ENCODE results near the gene RBPJ.

Gene RBPJ

DNA sequence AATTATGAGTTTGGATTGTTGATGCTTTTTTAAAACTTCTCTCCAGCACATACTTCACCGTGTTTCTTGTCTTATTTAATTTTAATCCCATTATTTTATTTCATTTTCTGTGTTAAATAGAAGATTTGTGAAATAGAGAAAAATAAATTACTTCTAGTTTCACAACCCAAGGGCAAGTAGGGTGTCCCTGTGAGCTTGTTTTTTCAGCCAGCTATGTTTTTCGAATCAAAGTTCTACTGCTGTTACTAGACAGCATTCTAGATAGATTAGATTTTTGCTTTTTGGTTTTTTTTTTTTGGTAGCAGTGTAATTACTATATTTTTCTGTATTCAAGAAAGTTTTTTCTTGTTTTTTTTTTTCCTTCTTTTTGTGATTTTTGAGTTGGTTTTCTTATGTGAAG, 59.9 kb downstream of the RBPJ start:
- Histone ChIP-seq H3K27ac (ENCODE audit: poor library complexity, severe bottlenecking) (no peak overlapping the region), H3K4me1 (ENCODE audit: insufficient read depth, poor library complexity, severe bottlenecking) (no peaks in the 10 kb centered on the region), H3K4me3 (ENCODE audit: severe bottlenecking) (no peak overlapping the region), H3K36me3 (ENCODE audit: low read depth) (no peaks in the 10 kb centered on the region), H3K9me3 (ENCODE audit: severe bottlenecking) (no peaks in the 10 kb centered on the region), H3K27me3 (ENCODE audit: insufficient read depth, poor library complexity, severe bottlenecking) (no peaks in the 10 kb centered on the region)
- ATAC-seq (ENCODE audit: low read depth), result no peak
- DNase-seq (ENCODE audit: low spot score), result no peak
- TF ChIP-seq, protein P1, sequence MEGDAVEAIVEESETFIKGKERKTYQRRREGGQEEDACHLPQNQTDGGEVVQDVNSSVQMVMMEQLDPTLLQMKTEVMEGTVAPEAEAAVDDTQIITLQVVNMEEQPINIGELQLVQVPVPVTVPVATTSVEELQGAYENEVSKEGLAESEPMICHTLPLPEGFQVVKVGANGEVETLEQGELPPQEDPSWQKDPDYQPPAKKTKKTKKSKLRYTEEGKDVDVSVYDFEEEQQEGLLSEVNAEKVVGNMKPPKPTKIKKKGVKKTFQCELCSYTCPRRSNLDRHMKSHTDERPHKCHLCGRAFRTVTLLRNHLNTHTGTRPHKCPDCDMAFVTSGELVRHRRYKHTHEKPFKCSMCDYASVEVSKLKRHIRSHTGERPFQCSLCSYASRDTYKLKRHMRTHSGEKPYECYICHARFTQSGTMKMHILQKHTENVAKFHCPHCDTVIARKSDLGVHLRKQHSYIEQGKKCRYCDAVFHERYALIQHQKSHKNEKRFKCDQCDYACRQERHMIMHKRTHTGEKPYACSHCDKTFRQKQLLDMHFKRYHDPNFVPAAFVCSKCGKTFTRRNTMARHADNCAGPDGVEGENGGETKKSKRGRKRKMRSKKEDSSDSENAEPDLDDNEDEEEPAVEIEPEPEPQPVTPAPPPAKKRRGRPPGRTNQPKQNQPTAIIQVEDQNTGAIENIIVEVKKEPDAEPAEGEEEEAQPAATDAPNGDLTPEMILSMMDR (IDR thresholded peaks at IDR 0.05; ENCODE audit: poor library complexity, severe bottlenecking), result no peak

DNA sequence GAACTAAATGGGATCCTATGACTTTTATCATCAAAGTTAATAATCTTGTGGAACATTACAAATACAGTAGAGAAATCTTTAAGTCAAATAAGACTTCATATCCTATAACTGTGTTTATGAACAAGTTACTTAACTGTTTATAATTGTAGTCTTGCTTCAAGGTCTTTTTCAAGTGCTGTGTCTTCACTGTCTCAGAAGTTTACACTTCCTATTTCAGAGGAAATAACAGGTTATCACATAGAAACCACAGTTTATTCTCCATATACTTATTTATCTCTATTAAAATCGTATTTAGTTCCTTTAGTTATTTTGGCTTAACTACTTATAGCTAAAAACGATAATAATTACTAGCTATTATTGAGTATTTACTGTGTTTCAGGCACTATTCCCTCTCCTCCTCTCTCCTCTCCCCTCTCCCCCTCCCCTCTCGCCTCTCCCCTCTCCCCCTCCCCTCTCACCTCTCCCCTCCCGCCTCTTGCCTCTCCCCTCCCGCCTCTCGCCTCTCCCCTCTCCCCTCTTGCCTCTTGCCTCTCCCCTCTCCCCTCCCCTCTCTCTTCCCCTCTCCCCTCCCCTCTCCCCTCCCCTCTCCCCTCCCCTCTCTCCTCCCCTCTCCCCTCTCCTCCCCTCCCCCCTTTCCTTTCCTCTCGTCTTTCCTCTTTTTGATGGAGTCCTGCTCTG, 63.7 kb downstream of the RBPJ start:
- Histone ChIP-seq H3K9me3 (ENCODE audit: severe bottlenecking) (no peaks in the 10 kb centered on the region), H3K4me1 (ENCODE audit: insufficient read depth, poor library complexity, severe bottlenecking) (no peaks in the 10 kb centered on the region), H3K27me3 (ENCODE audit: insufficient read depth, poor library complexity, severe bottlenecking) (no peaks in the 10 kb centered on the region), H3K36me3 (ENCODE audit: low read depth) (peaks cover 30% of the 10 kb centered on the region), H3K4me3 (ENCODE audit: severe bottlenecking) (no peak overlapping the region), H3K27ac (ENCODE audit: poor library complexity, severe bottlenecking) (no peak overlapping the region)
- TF ChIP-seq, protein P1 (IDR thresholded peaks at IDR 0.05; ENCODE audit: poor library complexity, severe bottlenecking), result no peak
- DNase-seq (ENCODE audit: low spot score), result no peak
- ATAC-seq (ENCODE audit: low read depth), result no peak

DNA sequence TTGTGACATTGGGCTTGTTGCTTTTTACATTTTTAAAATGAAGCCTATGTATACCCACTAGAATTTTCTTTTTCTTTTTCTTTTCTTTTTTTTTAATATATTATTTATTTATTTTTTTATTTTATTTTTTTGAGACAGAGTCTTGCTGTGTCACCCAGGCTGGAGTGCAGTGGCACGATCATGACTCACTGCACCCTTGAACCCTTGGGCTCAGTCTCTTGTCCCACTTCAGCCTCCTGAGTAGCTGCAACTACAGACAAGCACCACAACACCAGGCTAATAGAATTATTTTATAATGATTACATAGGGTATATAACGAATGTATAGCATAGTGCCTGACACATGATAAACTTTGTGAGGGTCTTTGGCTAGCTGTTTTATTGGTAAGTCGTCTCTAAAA, 64.9 kb downstream of the RBPJ start:
- no peak for DNase-seq (ENCODE audit: low spot score)
- Histone ChIP-seq H3K9me3 (ENCODE audit: severe bottlenecking) (no peaks in the 10 kb centered on the region), H3K27ac (ENCODE audit: poor library complexity, severe bottlenecking) (no peak overlapping the region), H3K4me3 (ENCODE audit: severe bottlenecking) (no peak overlapping the region), H3K36me3 (ENCODE audit: low read depth) (peaks cover 37% of the 10 kb centered on the region), H3K27me3 (ENCODE audit: insufficient read depth, poor library complexity, severe bottlenecking) (no peaks in the 10 kb centered on the region), H3K4me1 (ENCODE audit: insufficient read depth, poor library complexity, severe bottlenecking) (no peaks in the 10 kb centered on the region)
- TF ChIP-seq, protein P1 (IDR thresholded peaks at IDR 0.05; ENCODE audit: poor library complexity, severe bottlenecking), result no peak
- no peak for ATAC-seq (ENCODE audit: low read depth)

DNA sequence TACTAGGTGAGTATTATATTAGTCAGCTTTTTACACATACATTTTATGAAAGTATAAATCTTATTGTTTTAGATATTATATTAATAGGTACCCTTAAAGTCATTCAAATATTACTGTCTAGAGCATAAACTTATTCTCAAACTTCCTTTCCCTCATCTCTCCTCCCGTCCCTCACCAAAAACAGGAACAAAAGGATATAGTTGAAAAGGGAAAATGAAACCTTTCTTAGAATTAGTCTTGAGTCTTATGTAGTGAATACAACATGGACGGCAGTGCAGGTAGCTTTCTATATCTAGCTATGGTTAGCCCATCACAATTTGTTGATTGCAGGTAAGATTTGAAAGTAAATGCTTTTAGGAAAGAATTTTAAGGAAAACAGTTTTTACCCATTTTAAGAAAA, 65.6 kb downstream of the RBPJ start:
- no peak for ATAC-seq (ENCODE audit: low read depth)
- no peak overlapping the region for H3K27ac ChIP-seq (ENCODE audit: poor library complexity, severe bottlenecking)
- H3K4me3 ChIP-seq (ENCODE audit: severe bottlenecking), result no peak overlapping the region
- no peak for DNase-seq (ENCODE audit: low spot score)
- no peaks in the 10 kb centered on the region for H3K9me3 ChIP-seq (ENCODE audit: severe bottlenecking)
- TF ChIP-seq, protein P1 (IDR thresholded peaks at IDR 0.05; ENCODE audit: poor library complexity, severe bottlenecking), result no peak
- peaks cover 39% of the 10 kb centered on the region for H3K36me3 ChIP-seq (ENCODE audit: low read depth)
- H3K27me3 ChIP-seq (ENCODE audit: insufficient read depth, poor library complexity, severe bottlenecking), result no peaks in the 10 kb centered on the region
- no peaks in the 10 kb centered on the region for H3K4me1 ChIP-seq (ENCODE audit: insufficient read depth, poor library complexity, severe bottlenecking)

DNA sequence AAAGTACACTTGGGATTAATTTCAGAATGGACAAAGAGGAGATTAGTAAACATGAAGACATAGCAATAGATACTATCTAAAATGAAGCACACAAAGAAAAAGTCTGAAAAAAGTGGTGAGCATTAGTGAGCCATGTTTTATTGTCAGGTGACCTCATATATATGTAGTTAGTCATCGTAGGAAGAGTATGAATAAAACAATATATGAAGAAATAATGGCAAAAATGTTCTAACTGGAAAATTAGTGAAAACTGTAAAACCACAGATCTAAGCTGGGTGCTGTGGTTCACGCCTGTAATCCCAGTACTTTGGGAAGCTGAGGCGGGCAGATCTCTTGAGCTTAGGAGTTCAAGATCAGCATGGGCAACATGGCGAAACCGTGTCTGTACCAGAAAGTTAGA, 67.9 kb downstream of the RBPJ start:
- Histone ChIP-seq H3K4me3 (ENCODE audit: severe bottlenecking) (no peak overlapping the region), H3K36me3 (ENCODE audit: low read depth) (peaks cover 54% of the 10 kb centered on the region), H3K4me1 (ENCODE audit: insufficient read depth, poor library complexity, severe bottlenecking) (no peaks in the 10 kb centered on the region), H3K27ac (ENCODE audit: poor library complexity, severe bottlenecking) (peak overlapping the region; percentile 20), H3K9me3 (ENCODE audit: severe bottlenecking) (no peaks in the 10 kb centered on the region), H3K27me3 (ENCODE audit: insufficient read depth, poor library complexity, severe bottlenecking) (no peaks in the 10 kb centered on the region)
- TF ChIP-seq, protein P1 (IDR thresholded peaks at IDR 0.05; ENCODE audit: poor library complexity, severe bottlenecking), result no peak
- ATAC-seq (ENCODE audit: low read depth) (peak; percentile 58; the same call in 2 of the 3 replicates), DNase-seq (ENCODE audit: low spot score) (no peak)
